Transverse colon (tissue), 4 donors: Measurements from ENCODE around the gene TJAP1.

Experiments
- EP300 ChIP-seq: sonication (generic); formaldehyde crosslinking; IDR thresholded peaks from one replicate; pipeline ENCODE4 v1.6.1; 2017; ENCODE audit warnings: antibody characterized with exemption, low read depth
- POLR2AphosphoS5 ChIP-seq, 3 donors: sonication (generic); formaldehyde crosslinking; IDR thresholded peaks; one replicate each; pipeline ENCODE4 v1.6.1; 2016; ENCODE audit warnings: antibody characterized with exemption in 3 of 3
- TF ChIP-seq, protein P1 (sequence below), 5 experiments: fragments of 200-600 bp in 3 of 5; fragments of 450-650 bp in 2 of 5; sonication (generic) in 3 of 5; IDR thresholded peaks; 1 replicate in 2 of 5; 2 replicates in 3 of 5; pipeline ENCODE4 v1.5.1; 2016 to 2017; ENCODE audit warnings: antibody characterized with exemption in 5 of 5, inconsistent platforms in 3 of 5, mild to moderate bottlenecking in 2 of 5, moderate library complexity in 1 of 5

DNA sequence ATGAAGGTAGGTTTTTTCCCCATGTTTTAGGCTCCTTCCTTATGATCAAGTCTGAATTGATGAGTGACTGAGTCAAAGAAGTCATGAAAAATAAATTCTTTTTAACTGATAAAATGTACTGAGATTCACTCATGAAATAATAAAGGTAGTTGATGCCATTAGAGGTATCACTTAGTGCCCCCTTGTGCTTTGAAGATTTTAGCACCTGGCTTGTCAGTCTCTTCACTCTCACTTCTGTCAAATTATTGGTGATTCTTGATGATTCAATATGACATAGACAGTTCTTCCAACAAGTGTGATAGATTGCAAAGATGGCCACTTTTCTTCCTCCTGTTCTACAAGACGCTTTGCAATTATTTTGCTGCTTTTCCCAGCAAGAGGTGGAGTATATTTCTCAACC is 17.8 kb upstream of the TJAP1 start:
- TF ChIP-seq, protein P1, sequence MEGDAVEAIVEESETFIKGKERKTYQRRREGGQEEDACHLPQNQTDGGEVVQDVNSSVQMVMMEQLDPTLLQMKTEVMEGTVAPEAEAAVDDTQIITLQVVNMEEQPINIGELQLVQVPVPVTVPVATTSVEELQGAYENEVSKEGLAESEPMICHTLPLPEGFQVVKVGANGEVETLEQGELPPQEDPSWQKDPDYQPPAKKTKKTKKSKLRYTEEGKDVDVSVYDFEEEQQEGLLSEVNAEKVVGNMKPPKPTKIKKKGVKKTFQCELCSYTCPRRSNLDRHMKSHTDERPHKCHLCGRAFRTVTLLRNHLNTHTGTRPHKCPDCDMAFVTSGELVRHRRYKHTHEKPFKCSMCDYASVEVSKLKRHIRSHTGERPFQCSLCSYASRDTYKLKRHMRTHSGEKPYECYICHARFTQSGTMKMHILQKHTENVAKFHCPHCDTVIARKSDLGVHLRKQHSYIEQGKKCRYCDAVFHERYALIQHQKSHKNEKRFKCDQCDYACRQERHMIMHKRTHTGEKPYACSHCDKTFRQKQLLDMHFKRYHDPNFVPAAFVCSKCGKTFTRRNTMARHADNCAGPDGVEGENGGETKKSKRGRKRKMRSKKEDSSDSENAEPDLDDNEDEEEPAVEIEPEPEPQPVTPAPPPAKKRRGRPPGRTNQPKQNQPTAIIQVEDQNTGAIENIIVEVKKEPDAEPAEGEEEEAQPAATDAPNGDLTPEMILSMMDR (IDR thresholded peaks at IDR 0.05) = no peak
- no peak for TF ChIP-seq POLR2AphosphoS5 (IDR thresholded peaks at IDR 0.05)
- TF ChIP-seq EP300 = no peak
